Tongue (tissue), 2 donors: ENCODE results near the gene IBTK. TPM values are rescaled to one million over a fixed set of nuclear protein-coding genes. Genes with fewer than 3 reads are reported as not detected.
A peak's percentile ranks its signal among the peaks of the same experiment; 100 is the strongest.
"Not testable (repeated sequence)": the region's sequence is repeated elsewhere in the genome, so short reads cannot be mapped to it uniquely, and the experiment has no call there.

ENCODE experiments used
- DNase-seq: peaks from one replicate; pipeline ENCODE4 v3.0.0-alpha.2; 2015
- total RNA-seq: library from RNA; depleted of rRNA; stranded (reverse); fragments of >200 nt; gene quantifications from one replicate; pipeline ENCODE4 v1.2.3, GENCODE V29; 2014

Gene IBTK
- total RNA-seq, 1 donor from 2014 or later, result 66.3 TPM

DNA sequence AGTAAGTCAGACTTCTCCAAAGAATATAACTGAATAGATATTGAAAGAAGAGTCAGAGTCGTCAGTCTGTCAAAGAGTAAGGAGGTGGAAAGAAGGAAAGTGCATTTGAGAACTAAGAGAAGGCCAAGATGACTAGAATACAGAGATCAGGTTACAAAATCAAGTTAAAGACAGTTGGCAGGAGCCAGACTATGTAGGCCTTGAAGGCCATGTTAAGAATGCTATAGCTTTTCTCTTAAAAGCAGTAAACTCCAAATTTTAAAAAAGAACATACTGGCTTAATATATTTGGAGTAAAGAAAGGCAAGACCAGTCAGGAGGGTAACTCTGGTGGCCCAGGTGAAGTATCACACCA, 68.8 kb downstream of the IBTK start:
- no peak for DNase-seq

DNA sequence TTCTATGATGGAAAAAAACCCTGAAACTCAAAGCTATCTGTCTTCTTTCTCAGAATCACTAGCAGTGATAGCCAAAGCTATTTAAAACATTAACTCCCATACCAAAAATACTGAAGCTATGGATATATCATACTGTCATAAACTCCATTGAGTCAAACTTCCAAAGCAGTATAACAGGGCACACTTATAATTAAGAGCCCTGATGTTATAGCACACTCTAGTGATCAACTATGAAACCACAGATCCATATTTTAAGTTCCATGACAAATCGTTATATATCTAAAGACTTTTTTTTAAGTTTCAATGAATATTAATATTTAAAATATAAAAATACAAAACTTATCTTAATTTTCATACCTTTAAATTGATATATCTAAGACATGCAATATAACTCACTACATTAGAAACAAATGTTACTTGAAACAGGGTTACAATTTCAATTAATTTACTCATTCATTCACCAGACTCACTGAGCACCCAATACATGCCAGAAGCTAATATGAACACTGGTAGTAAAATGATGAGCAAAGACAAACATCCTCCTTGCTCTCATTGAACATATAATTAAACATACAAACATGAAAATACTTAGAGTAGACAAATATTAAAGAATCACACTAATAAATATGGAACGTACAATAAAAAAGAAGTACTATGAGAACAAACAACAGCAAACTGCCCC, 69.3 kb downstream of the IBTK start:
- DNase-seq, result peak; percentile 25

DNA sequence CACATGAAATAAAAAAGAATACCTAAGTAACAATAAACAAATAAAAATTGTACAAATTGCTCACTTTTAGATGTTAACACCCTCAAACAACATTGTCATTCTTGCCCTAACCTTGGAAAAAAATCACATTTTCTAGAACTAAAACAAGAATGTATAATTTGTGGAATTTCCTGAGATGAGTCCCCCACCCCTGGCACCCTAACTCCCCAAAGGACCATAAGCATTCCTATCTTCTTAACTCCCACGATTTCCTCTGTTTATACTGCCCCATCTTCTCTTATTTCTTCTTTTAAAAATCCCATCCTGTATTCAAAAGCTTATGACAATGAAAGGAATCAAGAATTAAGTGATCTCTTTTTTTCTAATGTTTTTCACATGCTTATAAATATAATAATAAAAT, 70.9 kb downstream of the IBTK start:
- DNase-seq, result no peak

DNA sequence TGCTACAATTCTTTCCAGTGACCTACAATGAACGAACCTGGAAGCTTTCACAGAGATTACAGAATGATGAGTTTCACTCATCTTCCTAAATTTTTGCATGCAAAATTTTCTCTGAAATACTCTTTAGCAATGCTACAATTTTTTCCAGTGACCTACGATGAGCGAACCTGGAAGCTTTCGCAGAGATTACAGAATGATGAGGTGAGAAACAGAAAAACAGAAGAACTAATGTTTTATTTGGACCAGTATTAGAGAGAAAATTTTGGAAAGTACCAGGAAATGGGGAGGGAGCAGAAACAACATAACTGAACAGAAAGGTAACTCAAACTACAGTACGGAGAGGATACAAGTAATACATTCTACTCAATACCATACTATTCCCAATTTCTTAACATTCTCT, 75.0 kb downstream of the IBTK start:
- DNase-seq, result no peak

DNA sequence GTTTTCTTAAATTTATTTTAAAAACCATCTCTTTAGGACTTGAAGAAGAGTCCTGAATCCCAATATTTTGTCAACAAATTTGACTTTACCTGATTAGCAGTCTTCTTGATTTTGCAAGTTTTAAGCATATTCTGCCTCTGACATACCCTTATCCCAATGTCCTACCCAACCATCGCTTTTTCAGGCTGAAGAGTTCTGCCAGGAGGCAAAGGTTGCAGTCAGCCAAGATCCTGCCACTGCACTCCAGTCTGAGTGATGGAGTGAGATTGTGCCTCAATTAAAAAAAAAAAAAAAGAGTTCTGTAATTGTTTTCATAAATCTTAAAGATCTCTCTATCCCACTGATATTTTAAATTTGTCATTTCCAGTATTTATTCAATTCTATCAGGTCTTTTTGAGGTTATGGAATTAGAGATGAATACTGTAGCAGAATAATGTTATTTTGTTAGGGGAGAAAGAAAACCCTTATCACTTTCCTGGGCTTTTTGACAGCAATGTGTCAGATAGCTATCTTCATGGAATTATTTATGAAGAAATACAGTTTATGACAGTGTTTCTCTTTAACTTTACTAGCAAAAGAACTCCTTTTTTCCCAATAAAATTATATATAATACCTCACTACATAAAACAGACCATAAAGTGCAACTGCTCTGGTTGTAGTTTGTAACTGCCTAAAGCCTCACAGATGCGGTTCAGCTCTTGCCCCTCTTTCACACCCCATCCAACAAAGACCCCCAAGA, 78.2 kb downstream of the IBTK start:
- no peak for DNase-seq

DNA sequence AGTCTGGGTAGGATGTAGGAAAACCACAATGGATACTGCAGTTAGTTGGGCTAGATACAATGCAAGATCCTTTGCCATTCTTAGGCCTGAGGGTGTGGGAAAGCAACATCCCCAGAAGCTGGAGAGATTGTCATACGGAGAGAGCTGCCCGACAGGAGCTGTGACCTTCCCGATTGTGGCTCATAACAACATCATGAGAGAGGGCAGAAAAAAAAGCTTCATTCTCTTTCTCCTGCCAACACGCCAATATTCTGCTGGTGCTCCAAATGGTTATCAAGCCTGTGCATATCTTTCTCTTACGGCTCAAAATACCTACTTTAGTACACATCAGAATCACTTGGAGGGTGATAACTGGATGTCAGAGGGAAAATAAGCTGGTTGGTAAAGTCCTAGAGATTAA, 81.1 kb downstream of the IBTK start:
- no peak for DNase-seq

DNA sequence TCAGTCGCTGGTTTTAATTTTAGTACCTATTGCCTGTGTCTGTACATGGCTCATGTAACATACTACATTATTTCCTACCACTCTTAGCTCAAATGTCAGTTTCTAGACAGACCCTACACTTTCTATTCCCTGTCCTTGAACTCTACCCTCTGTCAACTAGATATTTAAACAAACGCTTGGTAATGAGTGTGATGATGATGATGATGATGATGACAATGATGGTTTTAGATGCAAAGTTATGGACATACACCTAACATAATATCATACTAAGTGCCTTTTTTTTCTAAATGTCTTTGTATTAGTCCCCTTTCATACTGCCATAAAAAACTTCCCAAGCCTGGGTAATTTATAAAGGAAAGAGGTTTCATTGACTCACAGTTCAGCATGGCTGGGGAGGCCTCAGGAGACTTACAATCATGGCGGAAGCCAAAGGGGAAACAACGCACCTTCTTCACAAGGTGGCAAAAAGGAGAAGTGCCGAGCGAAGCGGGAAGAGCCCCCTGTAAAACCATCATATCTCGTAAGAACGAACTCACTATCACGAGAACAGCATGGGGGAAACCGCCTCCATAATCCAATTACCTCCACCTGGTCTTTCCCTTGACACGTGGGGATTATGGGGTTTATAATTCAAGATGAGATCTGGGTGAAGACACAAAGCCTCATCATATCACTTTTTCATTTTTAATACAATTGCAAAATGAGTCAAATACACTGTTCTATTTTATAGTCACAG, 87.1 kb downstream of the IBTK start:
- DNase-seq, result no peak

DNA sequence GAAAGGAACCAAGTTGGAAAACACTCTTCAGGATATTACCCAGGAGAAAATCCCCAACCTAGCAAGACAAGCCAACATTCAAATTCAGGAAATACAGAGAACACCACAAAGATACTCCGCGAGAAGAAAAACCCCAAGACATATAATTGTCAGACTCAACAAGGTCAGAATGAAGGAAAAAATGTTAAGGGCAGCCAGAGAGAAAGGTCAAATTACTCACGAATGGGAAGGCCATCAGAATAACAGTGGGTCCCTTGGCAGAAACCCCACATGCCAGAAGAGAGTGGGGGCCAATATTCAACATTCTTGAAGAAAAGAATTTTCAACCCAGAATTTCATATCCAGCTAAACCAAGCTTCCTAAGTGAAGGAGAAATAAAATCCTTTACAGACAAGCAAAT, 94.8 kb downstream of the IBTK start:
- not testable (repeated sequence) for DNase-seq

DNA sequence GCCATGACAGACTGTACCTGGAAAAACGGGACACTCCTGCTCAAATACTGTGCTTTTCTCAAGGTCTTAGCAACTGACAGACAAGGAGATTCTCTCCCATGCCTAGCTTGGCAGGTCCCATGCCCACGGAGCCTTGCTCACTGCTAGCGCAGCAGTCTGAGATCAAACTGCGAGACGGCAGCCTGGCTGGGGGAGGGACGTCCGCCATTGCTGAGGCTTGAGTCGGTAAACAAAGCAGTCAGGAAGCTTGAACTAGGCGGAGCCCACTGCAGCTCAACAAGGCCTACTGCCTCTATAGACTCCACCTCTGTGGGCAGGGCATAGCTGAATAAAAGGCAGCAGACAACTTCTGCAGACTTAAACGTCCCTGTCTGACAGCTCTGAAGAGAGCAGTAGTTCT, 96.4 kb downstream of the IBTK start:
- DNase-seq, result not testable (repeated sequence)

DNA sequence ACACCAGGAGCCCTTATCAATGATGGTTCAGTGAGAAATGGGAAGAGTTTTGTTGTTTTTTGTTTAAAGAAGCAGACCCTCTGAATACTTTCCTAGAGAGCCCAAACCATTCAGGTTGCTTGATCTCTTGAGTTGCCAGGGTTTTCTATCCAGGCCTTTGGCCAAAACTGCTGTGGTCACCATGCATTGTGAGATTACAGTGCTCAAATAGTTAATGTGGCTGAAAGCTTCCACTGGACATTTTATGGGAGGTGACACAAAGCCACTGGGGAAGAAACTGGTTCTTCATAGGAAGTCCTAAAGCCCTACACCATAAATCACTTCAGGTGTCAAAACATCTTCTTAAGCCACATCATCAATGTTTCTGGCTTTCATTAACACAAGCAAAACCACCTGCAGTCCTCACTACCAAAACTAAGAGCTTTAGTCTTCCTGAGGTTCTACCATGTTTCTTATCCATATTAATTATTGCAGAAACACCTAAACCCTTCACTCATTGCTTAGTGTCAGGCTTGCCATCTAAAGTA, 101.6 kb downstream of the IBTK start:
- no peak for DNase-seq

DNA sequence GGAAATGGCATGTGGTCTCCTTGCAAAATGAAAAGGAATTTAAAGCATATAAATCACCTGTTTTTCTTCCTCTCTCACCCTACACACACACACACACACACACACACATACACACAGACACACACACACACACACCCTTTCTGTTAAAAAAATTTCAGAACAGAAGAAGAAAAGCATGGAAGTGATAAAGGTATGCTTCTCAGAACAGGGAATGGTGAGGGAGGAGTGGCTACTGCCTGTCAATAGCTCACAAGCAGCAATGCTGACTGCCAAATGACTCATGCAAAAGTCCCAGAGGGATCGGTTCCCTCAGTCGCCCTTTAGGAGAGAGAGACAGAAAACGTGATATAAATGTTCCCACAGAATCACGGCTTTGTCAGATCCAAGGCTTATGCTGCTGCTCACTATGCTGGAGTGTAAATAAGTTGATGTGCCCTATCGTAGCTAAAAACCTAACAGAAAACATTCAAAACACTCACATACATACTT, 102.6 kb downstream of the IBTK start:
- DNase-seq, result peak; percentile 45

DNA sequence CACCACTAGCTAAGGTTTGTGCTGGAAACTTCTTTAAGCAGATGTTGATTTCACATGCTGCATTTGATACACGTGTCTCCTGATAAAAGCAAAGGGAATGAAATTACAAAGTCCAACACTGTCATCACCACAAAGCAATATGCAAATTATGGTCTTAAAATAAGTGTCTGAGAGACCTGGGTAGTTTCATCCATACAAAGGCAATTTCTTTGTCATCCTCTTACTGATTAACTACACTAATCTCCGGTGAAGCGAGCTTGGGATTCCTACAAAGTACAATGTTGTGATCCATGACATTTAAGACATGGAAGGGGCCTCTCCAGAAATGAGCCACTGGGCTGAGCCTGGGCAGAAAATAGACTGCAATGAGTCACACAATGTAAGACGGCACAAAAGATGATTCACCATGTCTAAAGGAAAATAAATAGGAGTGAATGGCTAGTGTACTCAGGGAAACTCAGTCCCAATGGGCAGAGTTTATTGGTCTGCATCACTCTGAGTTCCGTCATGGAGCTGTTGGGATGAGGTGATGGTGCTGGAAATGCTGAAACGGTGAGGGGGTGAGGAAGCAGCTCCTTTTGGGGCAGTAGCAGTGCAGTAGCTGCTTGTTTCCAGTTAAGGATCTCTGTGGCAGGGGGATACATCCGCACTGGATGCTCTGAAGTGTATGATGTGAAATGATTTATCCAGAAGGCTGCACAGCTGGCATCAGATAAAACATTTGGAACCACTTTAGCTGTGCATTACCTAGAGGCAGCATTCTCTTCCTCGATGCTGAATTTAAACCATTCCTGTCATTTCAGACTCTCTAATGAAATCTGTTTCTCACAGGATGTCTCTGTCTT, 103.3 kb downstream of the IBTK start:
- DNase-seq, result peak; percentile 14

DNA sequence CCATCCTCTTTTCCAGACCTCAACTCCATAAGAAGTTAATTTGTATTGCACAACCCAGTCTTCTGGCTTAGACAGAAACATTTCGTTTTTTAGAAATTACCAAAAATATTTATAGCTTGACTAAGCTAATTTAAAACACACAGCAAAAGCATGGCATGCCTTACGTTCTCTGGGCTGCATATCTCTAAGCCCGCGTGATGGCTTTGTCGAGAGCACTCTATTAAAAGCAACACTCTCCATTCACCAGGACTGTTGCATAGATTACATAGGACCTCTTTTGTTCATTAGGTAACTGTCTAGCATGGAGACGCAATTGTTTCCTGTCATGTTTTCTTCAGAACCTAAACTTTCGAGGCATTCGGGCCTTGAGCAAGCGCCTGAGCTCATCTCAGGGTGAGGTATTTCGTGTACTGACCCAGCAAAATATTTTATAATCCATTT, 104.5 kb downstream of the IBTK start:
- no peak for DNase-seq

DNA sequence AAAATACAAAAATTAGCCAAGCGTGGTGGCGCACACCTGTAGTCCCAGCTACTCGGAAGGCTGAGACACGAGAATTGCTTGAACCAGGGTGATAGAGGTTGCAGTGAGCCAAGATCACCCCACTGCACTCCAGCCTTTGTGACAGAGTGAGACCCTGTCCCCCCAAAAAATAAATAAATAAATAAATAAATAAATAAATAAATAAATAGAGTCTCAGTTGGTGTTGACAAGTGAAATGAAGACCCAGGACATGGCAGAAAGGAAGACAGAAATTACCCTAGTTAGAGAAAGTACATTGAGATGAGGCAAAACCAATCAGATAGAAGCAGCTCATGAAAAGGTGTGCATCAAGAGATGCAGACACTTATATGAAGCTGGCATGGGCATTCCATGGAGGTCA, 105.0 kb downstream of the IBTK start:
- no peak for DNase-seq

DNA sequence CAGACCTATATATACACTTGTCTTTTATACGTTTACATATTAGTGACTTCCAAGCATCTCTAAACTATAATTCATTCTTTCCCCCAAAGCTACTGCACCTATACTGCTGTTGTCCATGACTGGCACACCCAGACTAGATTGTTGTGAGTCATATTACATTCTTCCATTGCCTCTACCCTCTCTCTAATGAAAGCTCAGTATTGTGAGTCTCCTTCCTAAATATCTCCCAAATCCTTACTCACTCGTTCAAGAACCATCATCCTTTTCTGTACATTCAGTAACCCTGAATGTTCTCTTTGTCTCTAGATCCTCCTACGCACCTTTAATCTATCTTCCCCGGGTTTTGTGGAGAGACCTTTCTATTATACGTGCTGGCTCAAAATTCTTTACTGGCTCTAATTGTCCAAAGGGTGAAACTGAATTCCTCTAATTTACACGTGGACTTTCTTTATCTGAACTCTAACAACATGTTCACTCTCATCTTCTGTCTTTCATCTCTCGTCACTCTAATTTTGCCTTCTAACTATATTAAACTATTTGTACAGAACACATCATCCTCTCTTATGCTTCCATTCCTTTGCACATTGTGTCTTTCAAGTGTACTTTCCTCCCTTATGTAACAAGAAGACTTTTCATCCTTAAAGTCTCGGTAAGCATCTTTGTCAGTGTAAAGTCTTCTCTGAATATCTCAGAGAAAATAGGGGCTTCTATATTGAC, 109.3 kb downstream of the IBTK start:
- DNase-seq, result no peak

DNA sequence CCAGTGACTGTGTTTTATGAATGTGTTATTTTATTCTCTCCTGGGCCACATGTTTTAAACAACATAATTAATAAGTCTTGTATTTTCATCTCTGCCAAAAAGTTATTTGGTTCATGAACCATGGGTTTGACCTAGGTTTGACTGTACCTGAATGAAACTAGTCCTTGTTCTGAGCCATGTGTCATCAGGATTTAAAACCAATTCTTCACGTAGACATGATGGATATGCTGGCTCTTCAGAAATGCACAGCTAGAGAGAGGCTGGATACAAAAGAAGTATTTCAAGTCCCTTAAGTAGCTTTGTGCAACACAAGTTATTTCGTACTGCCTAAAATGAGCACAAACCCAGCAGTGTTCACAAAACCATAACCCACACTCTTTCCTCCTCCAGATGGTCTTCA, 116.1 kb downstream of the IBTK start:
- no peak for DNase-seq

DNA sequence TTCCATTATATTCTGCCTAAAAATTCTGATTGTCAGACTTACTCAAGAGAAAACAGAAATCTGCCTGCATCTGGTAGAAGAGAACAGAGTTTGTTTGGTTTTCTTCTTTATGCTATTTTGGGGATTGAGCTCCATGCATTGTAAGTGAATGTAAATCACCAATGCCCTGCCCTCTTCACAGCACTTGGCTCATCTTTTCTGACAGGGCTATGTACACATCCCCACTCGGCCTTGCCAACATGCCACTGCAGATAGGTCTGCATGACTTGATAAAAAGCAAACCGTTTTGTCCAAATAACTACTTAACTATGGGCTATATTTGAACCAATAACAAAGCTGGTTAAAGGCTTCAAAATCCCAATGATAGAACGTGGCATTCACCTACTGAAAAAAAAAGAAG, 117.7 kb downstream of the IBTK start:
- no peak for DNase-seq

DNA sequence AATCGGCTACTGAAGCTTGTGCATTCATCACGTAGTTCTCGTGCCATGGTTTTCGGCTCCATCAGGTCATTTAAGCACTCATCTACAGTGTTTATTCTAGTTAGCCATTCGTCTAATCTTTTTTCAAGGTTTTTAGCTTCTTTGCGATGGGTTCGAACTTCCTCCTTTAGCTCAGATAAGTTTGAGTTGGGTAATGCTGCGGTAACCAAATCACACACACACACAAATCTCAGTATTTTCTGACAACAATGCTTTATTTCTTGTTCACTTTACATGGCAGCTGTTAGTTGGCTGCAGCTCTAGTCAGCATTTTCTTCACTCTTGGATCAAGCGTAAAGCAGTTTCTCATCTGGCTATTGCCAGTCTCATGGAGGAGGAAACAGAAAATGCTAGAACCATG, 118.6 kb downstream of the IBTK start:
- not testable (repeated sequence) for DNase-seq

DNA sequence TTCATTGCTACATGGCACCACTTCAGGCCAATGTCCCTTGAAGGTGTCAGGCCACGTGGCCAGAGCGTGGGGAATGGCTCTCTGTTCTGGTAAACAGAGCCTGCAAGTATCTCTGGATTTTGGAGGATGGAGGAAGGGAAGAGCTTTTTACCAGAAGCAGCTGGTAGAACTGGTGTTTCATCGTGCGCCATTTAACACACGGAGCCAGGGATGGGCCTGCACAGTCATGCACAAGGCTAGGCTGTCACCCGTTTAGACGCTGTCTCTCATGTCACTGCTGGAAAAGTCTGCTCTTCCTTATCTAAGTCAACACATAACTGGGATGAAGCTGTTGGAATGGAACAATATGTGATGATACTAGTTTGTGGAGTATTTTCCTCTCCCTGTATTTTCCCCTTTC, 123.9 kb downstream of the IBTK start:
- no peak for DNase-seq
